Measurements from ENCODE around the gene IFFO2.

IFFO2 gene

GRCh38 chr1:18934205-18935000 lies 22.1 kb downstream of the IFFO2 start:
- no peak for DNase-seq

- DNase-seq, result no peak
These were observed 23.6 kb downstream of the IFFO2 start for GRCh38 chr1:18932879-18933278.

GRCh38 chr1:18932387-18932786 lies 24.1 kb downstream of the IFFO2 start:
- no peak for DNase-seq

GRCh38 chr1:18931730-18932129 lies 24.7 kb downstream of the IFFO2 start:
- DNase-seq, result no peak

- no peak for DNase-seq
These were observed 26.8 kb downstream of the IFFO2 start for GRCh38 chr1:18929686-18930085.

- no peak for DNase-seq
These were observed 27.5 kb downstream of the IFFO2 start for GRCh38 chr1:18928985-18929384.

GRCh38 chr1:18928406-18928805 lies 28.1 kb downstream of the IFFO2 start:
- no peak for DNase-seq

- peak; percentile 65 for DNase-seq
These were observed 28.7 kb downstream of the IFFO2 start for GRCh38 chr1:18927654-18928272.

DNA sequence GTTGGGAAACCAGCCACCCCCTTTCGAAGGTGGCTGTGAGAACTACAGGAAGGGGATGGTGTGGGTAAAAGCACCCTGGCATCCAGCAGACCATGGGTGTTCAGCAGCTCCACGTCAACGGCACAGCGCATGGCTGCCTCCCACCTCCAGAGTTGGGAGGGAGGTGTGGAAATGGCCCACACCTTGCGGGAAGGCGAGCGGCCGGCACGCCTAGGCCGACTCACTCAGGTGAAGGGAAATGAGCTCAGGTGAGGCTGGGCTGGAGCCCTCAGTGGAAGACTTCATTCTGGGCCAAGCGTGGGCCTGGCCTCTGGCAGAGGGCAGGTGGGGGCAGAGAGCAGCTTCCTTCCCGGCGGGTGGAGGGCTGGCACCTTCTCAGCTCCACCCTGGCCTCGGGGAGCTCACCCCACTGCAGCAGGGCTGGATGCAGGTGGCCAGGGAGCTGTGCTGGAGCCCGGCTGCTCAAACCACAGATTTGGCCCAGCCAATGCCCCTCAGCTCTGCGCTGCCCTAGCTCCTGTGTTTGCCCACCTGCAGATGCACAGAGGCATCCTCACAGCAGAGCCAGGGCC lies 29.3 kb downstream of the IFFO2 start:
- no peak for DNase-seq

DNA sequence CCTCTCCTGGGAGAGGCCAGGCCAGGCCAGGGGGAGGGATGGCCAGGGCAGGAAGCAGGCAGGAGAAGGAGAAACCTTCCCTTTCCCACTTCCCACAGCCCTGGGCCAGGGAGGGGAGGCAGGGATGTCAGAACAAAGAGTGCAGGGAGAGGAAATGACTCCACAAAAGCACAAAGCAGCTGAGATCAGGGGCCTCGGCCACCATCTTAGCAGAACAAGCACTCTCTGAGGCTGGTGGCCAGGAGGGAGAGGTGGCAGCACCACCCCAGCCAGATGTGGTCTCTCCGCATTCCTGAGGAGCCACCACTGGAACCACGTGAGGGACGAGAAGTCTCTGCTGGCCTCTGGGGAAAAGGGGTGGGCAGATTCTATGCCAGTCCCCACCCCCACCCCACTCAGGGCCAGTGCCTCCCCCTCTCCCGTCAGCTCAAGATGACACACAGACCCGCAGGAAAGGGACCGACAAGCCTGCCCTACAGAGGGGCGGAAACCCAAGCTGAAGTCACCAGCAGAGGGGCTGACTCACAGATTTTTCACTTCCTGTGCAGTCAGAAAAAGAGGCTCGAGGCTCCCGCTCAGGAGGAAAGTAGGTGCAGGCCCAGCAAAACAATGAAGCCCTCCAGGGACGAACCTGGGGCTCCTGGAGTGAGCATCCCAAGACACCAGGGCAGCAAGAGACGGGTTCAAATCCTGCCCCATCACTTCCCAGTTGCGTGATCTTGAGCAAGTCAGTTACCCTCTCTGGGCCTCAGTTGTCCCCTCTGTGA lies 30.0 kb downstream of the IFFO2 start:
- DNase-seq, result peak; percentile 87

- no peak for DNase-seq
These were observed 31.2 kb downstream of the IFFO2 start for GRCh38 chr1:18925279-18925678.

DNA sequence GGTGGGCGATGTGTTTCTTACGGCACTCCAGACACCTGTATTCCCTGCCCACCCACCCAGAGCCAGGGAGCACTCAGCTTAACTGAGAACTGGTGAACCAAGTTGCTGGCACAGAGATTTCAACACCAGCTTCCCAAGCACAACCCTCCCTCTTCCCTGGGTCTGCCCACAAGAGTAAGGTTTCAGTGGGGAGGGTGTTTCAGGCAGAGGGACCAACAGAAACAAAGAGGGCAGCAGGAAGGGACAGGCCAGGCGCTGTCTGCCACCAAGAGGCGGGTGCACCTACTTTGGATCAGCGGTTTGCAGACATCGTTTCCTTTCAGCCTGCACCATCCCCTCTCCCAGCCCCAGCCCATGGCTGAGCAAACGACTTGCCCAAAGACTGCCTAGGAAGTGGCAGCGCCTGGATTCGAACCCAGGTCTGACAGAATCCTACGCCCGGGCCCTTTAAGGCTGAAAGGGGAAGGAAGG lies 32.2 kb downstream of the IFFO2 start:
- DNase-seq, result no peak

DNA sequence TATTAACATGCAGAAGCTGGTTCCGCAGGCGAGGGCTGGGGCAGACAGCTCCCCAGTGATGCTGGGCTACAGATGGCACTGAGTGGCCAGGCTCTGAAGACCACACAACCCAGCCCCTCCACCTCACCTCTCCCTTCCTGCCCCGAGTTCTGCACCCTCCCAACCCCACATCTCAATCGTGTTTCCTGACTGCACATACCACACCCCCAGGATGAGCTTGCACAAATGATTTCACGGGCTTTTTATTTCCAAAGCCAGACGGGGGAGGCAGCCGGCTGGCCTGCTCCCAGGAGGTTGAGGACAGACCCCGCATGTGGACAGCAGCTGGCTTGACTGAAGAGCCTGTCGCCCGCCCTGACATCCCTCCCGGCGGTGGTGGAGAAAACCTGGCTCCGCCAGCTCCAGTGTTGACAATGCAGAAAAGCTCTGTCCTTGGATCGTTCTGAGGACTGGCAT lies 32.7 kb downstream of the IFFO2 start:
- no peak for DNase-seq

- DNase-seq, result no peak
These were observed 33.4 kb downstream of the IFFO2 start for GRCh38 chr1:18922848-18923755.

GRCh38 chr1:18922319-18922726 lies 34.2 kb downstream of the IFFO2 start:
- DNase-seq, result no peak

DNA sequence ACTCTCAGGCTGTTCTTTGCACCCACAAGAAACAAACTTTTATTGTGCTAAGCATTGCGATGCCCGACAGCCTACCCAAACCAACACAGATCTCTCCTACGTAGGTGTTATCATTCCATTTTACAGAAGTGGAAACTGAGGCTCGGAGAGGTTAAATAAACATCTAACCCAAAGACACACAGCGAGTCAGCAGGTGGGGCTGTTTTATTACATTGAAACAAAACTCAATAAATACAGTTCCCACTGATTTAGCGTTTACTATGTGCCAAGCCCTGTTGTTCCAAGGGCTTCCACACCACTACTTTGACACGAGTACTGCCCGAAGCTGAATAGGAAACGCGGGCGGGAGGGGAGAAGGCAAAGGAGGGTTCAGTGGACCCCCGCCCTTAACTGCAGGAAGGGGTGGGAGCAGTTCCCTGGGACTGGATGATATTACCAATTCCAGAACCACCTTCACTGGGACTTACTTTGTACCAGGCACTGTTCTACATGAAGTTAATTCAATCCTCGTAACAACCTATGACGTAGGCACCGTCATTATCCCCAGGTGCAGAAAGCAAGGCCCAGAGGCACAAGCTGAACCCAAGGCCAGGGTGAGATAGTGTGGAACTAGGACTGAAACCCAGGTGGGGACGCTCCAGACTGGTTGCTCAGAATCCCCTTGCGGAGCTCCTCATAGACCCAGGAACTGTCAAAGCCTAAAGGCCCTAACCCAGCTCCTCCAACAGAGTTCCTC lies 34.8 kb downstream of the IFFO2 start:
- no peak for DNase-seq

DNA sequence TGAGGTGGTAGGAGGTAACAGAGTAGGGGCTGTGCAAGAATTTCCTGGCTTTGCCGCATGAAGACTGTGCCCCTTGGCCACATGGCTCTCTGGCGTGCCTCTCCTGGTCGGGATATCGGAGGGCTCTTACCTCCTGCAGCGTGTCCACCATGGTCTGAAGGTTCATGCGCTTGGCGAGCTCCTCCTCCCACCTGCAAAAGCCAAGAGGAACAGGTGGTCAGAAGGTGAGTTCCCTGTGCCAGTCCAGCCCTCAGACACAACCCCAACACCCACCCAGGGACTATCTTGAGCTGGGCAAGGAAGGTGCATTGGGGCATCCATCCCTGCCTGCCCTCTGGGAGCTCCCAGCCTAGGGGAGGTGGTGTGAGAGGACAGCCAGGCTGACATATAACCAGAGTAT lies 35.5 kb downstream of the IFFO2 start:
- no peak for DNase-seq

GRCh38 chr1:18919956-18920355 lies 36.5 kb downstream of the IFFO2 start:
- DNase-seq, result no peak

GRCh38 chr1:18919197-18919905 lies 37.1 kb downstream of the IFFO2 start:
- no peak for DNase-seq

DNA sequence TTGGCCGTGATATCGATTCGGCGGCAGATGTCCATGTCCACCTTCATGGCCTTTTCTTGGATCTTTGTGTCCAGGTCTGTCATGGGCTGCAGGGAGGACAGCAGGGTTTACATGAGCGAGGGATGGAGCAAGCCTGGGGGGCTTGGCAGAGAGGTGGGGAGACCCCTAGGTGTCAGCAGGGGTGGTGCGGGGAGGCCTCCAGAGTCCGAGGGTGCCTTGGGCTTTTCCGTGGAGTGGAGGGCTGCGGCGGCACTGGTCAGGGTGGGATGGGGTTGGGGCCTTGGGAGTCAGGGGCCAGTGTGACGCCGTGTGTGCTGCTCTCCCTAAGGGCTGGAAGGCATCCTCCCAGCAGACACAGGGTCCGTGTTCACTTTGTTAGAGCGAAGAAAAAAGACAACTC lies 38.1 kb downstream of the IFFO2 start:
- DNase-seq, result no peak
